Naive B cell (primary cell): ENCODE measurements around the gene NQO2. TPM values are rescaled to one million over a fixed set of nuclear protein-coding genes. Genes with fewer than 3 reads are reported as not detected.
"Not testable (repeated sequence)": the region's sequence is repeated elsewhere in the genome, so short reads cannot be mapped to it uniquely, and the experiment has no call there.

ENCODE experiments used
- ATAC-seq, 2 donors: fragments of 150-1000 bp; cut with Tn5 transposase; 2 replicates each; pipeline ENCODE4 v1.10.0; 2021; ENCODE audit warnings: low read depth in 2 of 2, mild to moderate bottlenecking in 2 of 2, moderate library complexity in 2 of 2
- DNase-seq: peaks from one replicate; pipeline ENCODE4 v3.0.0; 2022
- H3K27ac Mint-ChIP-seq, 6 donors: one replicate each; pipeline ENCODE4 v1.8.0; 2020 to 2022; ENCODE audit warnings: mild to moderate bottlenecking in 6 of 6, mixed read lengths in 6 of 6, moderate library complexity in 5 of 6, inconsistent platforms in 2 of 6
- H3K27me3 Mint-ChIP-seq, 3 donors: one replicate each; pipeline ENCODE4 v1.8.0; 2021 to 2022; ENCODE audit warnings: mixed read lengths in 3 of 3, mild to moderate bottlenecking in 1 of 3
- H3K36me3 Mint-ChIP-seq, 2 donors: one replicate each; pipeline ENCODE4 v1.8.0; 2020 to 2022; ENCODE audit warnings: mixed read lengths in 2 of 2, inconsistent platforms in 1 of 2, mild to moderate bottlenecking in 1 of 2
- H3K4me1 Mint-ChIP-seq, 3 donors: one replicate each; pipeline ENCODE4 v1.8.0; 2020 to 2022; ENCODE audit warnings: mixed read lengths in 3 of 3, inconsistent platforms in 1 of 3, mild to moderate bottlenecking in 1 of 3, moderate library complexity in 1 of 3
- H3K4me3 Mint-ChIP-seq, 8 donors: one replicate each; pipeline ENCODE4 v1.8.0; 2020 to 2022; ENCODE audit warnings: mild to moderate bottlenecking in 8 of 8, mixed read lengths in 8 of 8, moderate library complexity in 8 of 8, inconsistent platforms in 2 of 8
- H3K9me3 Mint-ChIP-seq, 7 donors: one replicate each; pipeline ENCODE4 v1.8.0; 2020 to 2022; ENCODE audit warnings: mixed read lengths in 7 of 7, mild to moderate bottlenecking in 5 of 7, inconsistent platforms in 2 of 7, moderate library complexity in 1 of 7
- polyA plus RNA-seq, 6 donors: library from polyadenylated mRNA; unstranded; fragments of 300-500 nt; fragmentation: Illumina TruSeq; gene quantifications; one replicate each; pipeline ENCODE4 v1.2.3, GENCODE V29; 2021; ENCODE audit warnings: low read depth in 6 of 6

NQO2 gene
- polyA plus RNA-seq, 6 donors from 2014 or later: 8.0 to 23.2 (median 14.3) TPM

- no peaks in the 10 kb centered on the region for H3K9me3 Mint-ChIP-seq
- H3K4me1 Mint-ChIP-seq: peaks cover 14 to 25% (median 17%) of the 10 kb centered on the region in 3 donors
- H3K36me3 Mint-ChIP-seq: peaks cover 0 to 5% of the 10 kb centered on the region in 2 donors
- H3K27ac Mint-ChIP-seq: peak overlapping the region in 1 of 6 donors; percentile 47
- H3K27me3 Mint-ChIP-seq: no peaks in the 10 kb centered on the region
- DNase-seq: no peak
- peak overlapping the region; percentile 65 to 93 (median 88) for H3K4me3 Mint-ChIP-seq
- ATAC-seq: no peak
These were observed 1.6 kb downstream of the NQO2 start for GRCh38 chr6:3001146-3001772.

GRCh38 chr6:3001773-3002293 is 2.1 kb downstream of the NQO2 start:
- ATAC-seq (no peak), DNase-seq (peak; percentile 21)
- Mint-ChIP-seq H3K27me3 (no peaks in the 10 kb centered on the region), H3K9me3 (no peaks in the 10 kb centered on the region), H3K27ac (no peak overlapping the region), H3K4me1 (peaks cover 14 to 24% (median 17%) of the 10 kb centered on the region in 3 donors), H3K4me3 (peak overlapping the region in 4 of 8 donors; percentile 13 to 88 (median 22)), H3K36me3 (peaks cover 5 to 8% of the 10 kb centered on the region in 2 donors)

- H3K9me3 Mint-ChIP-seq, DNase-seq, ATAC-seq, H3K27me3 Mint-ChIP-seq, H3K27ac Mint-ChIP-seq: not testable (repeated sequence)
- Mint-ChIP-seq H3K36me3 (peaks cover 7 to 12% of the 10 kb centered on the region in 2 donors), H3K4me1 (peaks cover 14 to 20% (median 17%) of the 10 kb centered on the region in 3 donors), H3K4me3 (peak overlapping the region in 2 of 8 donors; percentile 26 to 43)
These were observed 3.5 kb downstream of the NQO2 start for GRCh38 chr6:3003226-3003625.

- peaks cover 10 to 25% of the 10 kb centered on the region in 2 donors for H3K36me3 Mint-ChIP-seq
- no peak overlapping the region for H3K27ac Mint-ChIP-seq
- ATAC-seq: no peak
These were observed 5.4 kb downstream of the NQO2 start for GRCh38 chr6:3005077-3005476.

GRCh38 chr6:3005874-3006273 is 6.2 kb downstream of the NQO2 start:
- Mint-ChIP-seq H3K27ac (no peak overlapping the region), H3K36me3 (peaks cover 18 to 33% of the 10 kb centered on the region in 2 donors), H3K4me3 (no peak overlapping the region), H3K27me3 (no peaks in the 10 kb centered on the region), H3K9me3 (peaks cover 5 to 20% (median 10%) of the 10 kb centered on the region in 7 donors), H3K4me1 (peaks cover 4 to 7% (median 4%) of the 10 kb centered on the region in 3 donors)
- ATAC-seq (no peak), DNase-seq (no peak)

More at GRCh38 chr6:3005077-3005476, 5.4 kb downstream of the NQO2 start:
- peaks cover 0 to 12% (median 3%) of the 10 kb centered on the region in 7 donors for H3K9me3 Mint-ChIP-seq
- H3K27me3 Mint-ChIP-seq: no peaks in the 10 kb centered on the region
- H3K4me3 Mint-ChIP-seq: peak overlapping the region in 1 of 8 donors; percentile 24
- peaks cover 4 to 9% (median 7%) of the 10 kb centered on the region in 3 donors for H3K4me1 Mint-ChIP-seq
- no peak for DNase-seq

- Mint-ChIP-seq H3K27ac (no peak overlapping the region), H3K36me3 (peaks cover 24 to 39% of the 10 kb centered on the region in 2 donors), H3K27me3 (no peaks in the 10 kb centered on the region), H3K4me1 (peaks cover 0 to 7% (median 4%) of the 10 kb centered on the region in 3 donors), H3K9me3 (peaks cover 5 to 24% (median 16%) of the 10 kb centered on the region in 7 donors), H3K4me3 (no peak overlapping the region)
- no peak for DNase-seq
- no peak for ATAC-seq
These were observed 6.8 kb downstream of the NQO2 start for GRCh38 chr6:3006476-3006875.

GRCh38 chr6:3007571-3007970 is 7.9 kb downstream of the NQO2 start:
- DNase-seq: no peak
- Mint-ChIP-seq H3K27ac (no peak overlapping the region), H3K4me1 (peaks cover 0 to 5% (median 0%) of the 10 kb centered on the region in 3 donors), H3K9me3 (peaks cover 5 to 35% (median 27%) of the 10 kb centered on the region in 7 donors), H3K4me3 (no peak overlapping the region), H3K36me3 (peaks cover 33 to 50% of the 10 kb centered on the region in 2 donors), H3K27me3 (no peaks in the 10 kb centered on the region)
- no peak for ATAC-seq

- H3K27ac Mint-ChIP-seq, H3K4me1 Mint-ChIP-seq, H3K4me3 Mint-ChIP-seq, ATAC-seq, DNase-seq, H3K27me3 Mint-ChIP-seq: not testable (repeated sequence)
- peaks cover 39 to 54% of the 10 kb centered on the region in 2 donors for H3K36me3 Mint-ChIP-seq
- peaks cover 5 to 40% (median 33%) of the 10 kb centered on the region in 7 donors for H3K9me3 Mint-ChIP-seq
These were observed 9.1 kb downstream of the NQO2 start for GRCh38 chr6:3008712-3009265.

GRCh38 chr6:3009930-3010329 is 10.2 kb downstream of the NQO2 start:
- H3K36me3 Mint-ChIP-seq: peaks cover 43 to 56% of the 10 kb centered on the region in 2 donors
- H3K27ac Mint-ChIP-seq: no peak overlapping the region
- ATAC-seq (no peak), DNase-seq (no peak)
- peaks cover 5 to 40% (median 33%) of the 10 kb centered on the region in 7 donors for H3K9me3 Mint-ChIP-seq
- no peaks in the 10 kb centered on the region for H3K4me1 Mint-ChIP-seq
- no peaks in the 10 kb centered on the region for H3K27me3 Mint-ChIP-seq
- no peak overlapping the region for H3K4me3 Mint-ChIP-seq

- ATAC-seq (no peak), DNase-seq (no peak)
- Mint-ChIP-seq H3K27me3 (no peaks in the 10 kb centered on the region), H3K27ac (peak overlapping the region in 1 of 6 donors; percentile 66), H3K4me3 (peak overlapping the region in 1 of 8 donors; percentile 29), H3K4me1 (no peaks in the 10 kb centered on the region), H3K36me3 (peaks cover 43 to 58% of the 10 kb centered on the region in 2 donors), H3K9me3 (peaks cover 5 to 40% (median 33%) of the 10 kb centered on the region in 7 donors)
These were observed 11.5 kb downstream of the NQO2 start for GRCh38 chr6:3011158-3011557.

- Mint-ChIP-seq H3K4me3 (no peak overlapping the region), H3K4me1 (no peaks in the 10 kb centered on the region), H3K36me3 (peaks cover 41 to 58% of the 10 kb centered on the region in 2 donors), H3K27ac (peak overlapping the region in 1 of 6 donors; percentile 66), H3K27me3 (no peaks in the 10 kb centered on the region), H3K9me3 (peaks cover 5 to 40% (median 33%) of the 10 kb centered on the region in 7 donors)
- ATAC-seq (no peak), DNase-seq (no peak)
These were observed 11.9 kb downstream of the NQO2 start for GRCh38 chr6:3011592-3011991.

- Mint-ChIP-seq H3K9me3 (peaks cover 5 to 40% (median 33%) of the 10 kb centered on the region in 7 donors), H3K36me3 (peaks cover 36 to 50% of the 10 kb centered on the region in 2 donors), H3K4me3 (no peak overlapping the region), H3K27ac (no peak overlapping the region), H3K4me1 (no peaks in the 10 kb centered on the region), H3K27me3 (no peaks in the 10 kb centered on the region)
- no peak for ATAC-seq
- no peak for DNase-seq
These were observed 13.8 kb downstream of the NQO2 start for GRCh38 chr6:3013486-3013885.

GRCh38 chr6:3013901-3014674 is 14.4 kb downstream of the NQO2 start:
- Mint-ChIP-seq H3K4me1 (no peaks in the 10 kb centered on the region), H3K4me3 (peak overlapping the region in 1 of 8 donors; percentile 42), H3K27me3 (no peaks in the 10 kb centered on the region), H3K36me3 (peaks cover 36 to 47% of the 10 kb centered on the region in 2 donors), H3K9me3 (peaks cover 5 to 39% (median 33%) of the 10 kb centered on the region in 7 donors), H3K27ac (no peak overlapping the region)
- DNase-seq: no peak
- no peak for ATAC-seq
